ENCODE results near the gene ANLN. TPM values are rescaled to one million over a fixed set of nuclear protein-coding genes. Genes with fewer than 3 reads are reported as not detected.
A peak's percentile ranks its signal among the peaks of the same experiment; 100 is the strongest.

The ANLN gene
- total and polyA plus RNA-seq, 9 of the 15 experiments (the other 6 are each of a cell fraction or from before 2014, with no cell fraction given) = 18.1 to 66.2 (median 38.7) TPM

- TF ChIP-seq ZNF280B (CRISPR knock-in tag; IDR thresholded peaks at IDR 0.05) (no peak), XRCC5 (IDR thresholded peaks at IDR 0.05; ENCODE audit: low read depth, low read length) (no peak), CBX3 (IDR thresholded peaks at IDR 0.05; ENCODE audit: borderline replicate concordance in 1 of 2, low read length in 2 of 2) (no peak), GABPB1 (CRISPR knock-in tag; IDR thresholded peaks at IDR 0.05) (no peak), ZNF121 (CRISPR knock-in tag; conservative IDR thresholded peaks at IDR 0.05) (no peak), ZNF586 (CRISPR knock-in tag; conservative IDR thresholded peaks at IDR 0.05) (no peak), PATZ1 (CRISPR knock-in tag; IDR thresholded peaks at IDR 0.05; ENCODE audit: borderline replicate concordance) (no peak), ELK3 (CRISPR knock-in tag; IDR thresholded peaks at IDR 0.05) (no peak), ZNF146 (CRISPR knock-in tag; IDR thresholded peaks at IDR 0.05; ENCODE audit: unreplicated experiment) (no peak), MXD1 (CRISPR knock-in tag; IDR thresholded peaks at IDR 0.05; ENCODE audit: borderline replicate concordance, poor library complexity, severe bottlenecking) (no peak), SOX6 (IDR thresholded peaks at IDR 0.05) (0 out of 2 replicates have a peak, but pooled peaks have one; percentile 27), ATF1 (CRISPR knock-in tag; IDR thresholded peaks at IDR 0.05) (no peak), ATF1 (tag; IDR thresholded peaks at IDR 0.05) (no peak), ZNF174 (CRISPR knock-in tag; IDR thresholded peaks at IDR 0.05) (no peak), ZNF696 (CRISPR knock-in tag; conservative IDR thresholded peaks at IDR 0.05) (no peak), MAFF (IDR thresholded peaks at IDR 0.05; ENCODE audit: low read length) (no peak), ATF2 (CRISPR knock-in tag; IDR thresholded peaks at IDR 0.05) (no peak), MIER1 (IDR thresholded peaks at IDR 0.05; ENCODE audit: low read depth) (no peak), CREBBP (IDR thresholded peaks at IDR 0.05; ENCODE audit: low read depth, low read length) (no peak), ZNF778 (CRISPR knock-in tag; IDR thresholded peaks at IDR 0.05) (no peak), TEAD4 (IDR thresholded peaks at IDR 0.05; ENCODE audit: low read length) (peak; percentile 77), TEAD4 (CRISPR knock-in tag; IDR thresholded peaks at IDR 0.05; ENCODE audit: borderline replicate concordance) (no peak), ERF (CRISPR knock-in tag; IDR thresholded peaks at IDR 0.05) (no peak), KLF10 (CRISPR knock-in tag; IDR thresholded peaks at IDR 0.05) (no peak)
Measured at GRCh38 chr7:36415144-36415543, 25.5 kb downstream of the ANLN start (continued).
